NT2/D1 (cell line): ENCODE results near the gene VPS8.

Experiments used
- SUZ12 ChIP-seq: IDR thresholded peaks from 2 replicates; pipeline ENCODE4 v1.6.1; 2011; ENCODE audit not compliant: insufficient read length, insufficient read depth; ENCODE audit errors: extremely low read depth
- YY1 ChIP-seq: IDR thresholded peaks from 2 replicates; pipeline ENCODE4 v1.6.1; 2011; ENCODE audit not compliant: insufficient read length, insufficient read depth
- ZNF274 ChIP-seq: IDR thresholded peaks from 2 replicates; pipeline ENCODE4 v1.6.1; 2011; ENCODE audit warnings: mild to moderate bottlenecking, low read depth, low read length

DNA sequence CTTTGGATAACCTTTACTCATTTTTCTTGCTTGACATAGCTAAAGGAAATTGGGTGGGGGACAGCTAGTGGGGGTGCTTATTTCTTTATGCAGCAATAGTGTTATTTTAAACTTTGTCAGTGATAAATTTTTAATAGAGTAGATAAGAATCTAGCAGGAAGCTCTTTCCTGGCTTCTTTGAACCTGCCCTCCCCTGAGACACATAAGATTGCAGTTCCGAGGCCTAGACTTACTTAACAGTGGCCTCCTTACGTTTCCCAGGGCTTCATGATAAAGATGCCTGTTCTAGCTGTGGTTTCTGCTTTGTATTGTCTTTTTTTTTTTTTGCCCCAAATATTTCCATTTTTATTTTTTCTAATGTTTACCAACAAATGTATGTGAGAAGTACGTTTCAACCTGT lies 170.1 kb downstream of the VPS8 start:
- TF ChIP-seq YY1 (no peak), ZNF274 (no peak), SUZ12 (no peak)
